Neural cell (in vitro differentiated cells): ENCODE data around the gene MRGPRD. TPM values are rescaled to one million over a fixed set of nuclear protein-coding genes. Genes with fewer than 3 reads are reported as not detected.

Experiments used
- H2AFZ ChIP-seq: fragments of 200-600, 300-800 bp; sonication (generic), shearing (Covaris generic); 2 replicates; pipeline ENCODE4 v1.6.0; 2014; ENCODE audit warnings: low read depth, mild to moderate bottlenecking, antibody characterized with exemption, low read length, moderate library complexity
- H3F3A ChIP-seq: fragments of 200-600 bp; shearing (Covaris generic); 2 replicates; pipeline ENCODE4 v1.6.1; 2016; ENCODE audit warnings: mild to moderate bottlenecking, moderate library complexity, mixed read lengths, antibody characterized with exemption, low read length; ENCODE audit not compliant: insufficient read depth, poor library complexity, severe bottlenecking
- H3K27ac ChIP-seq: fragments of 200-600, 300-800 bp; sonication (generic), shearing (Covaris generic); 2 replicates; pipeline ENCODE4 v1.5.1; 2014; ENCODE audit warnings: mild to moderate bottlenecking, low read length, moderate library complexity
- H3K27me3 ChIP-seq: fragments of 300-800, 200-600 bp; sonication (generic), shearing (Covaris generic); 2 replicates; pipeline ENCODE4 v1.6.0; 2014; ENCODE audit warnings: mild to moderate bottlenecking, low read depth, low read length, moderate library complexity; ENCODE audit not compliant: insufficient read depth
- H3K36me3 ChIP-seq: fragments of 300-800, 200-600 bp; sonication (generic), shearing (Covaris generic); 2 replicates; pipeline ENCODE4 v1.5.1; 2014; ENCODE audit warnings: mild to moderate bottlenecking, antibody characterized with exemption, low read length, moderate library complexity; ENCODE audit not compliant: insufficient read depth
- H3K4me2 ChIP-seq: fragments of 300-800, 200-600 bp; sonication (generic), shearing (Covaris generic); 2 replicates; pipeline ENCODE4 v1.6.0; 2014; ENCODE audit warnings: mild to moderate bottlenecking, low read length
- H3K4me3 ChIP-seq: fragments of 300-800, 200-600 bp; sonication (generic), shearing (Covaris generic); 2 replicates; pipeline ENCODE4 v1.5.1; 2014; ENCODE audit warnings: mild to moderate bottlenecking, low read length, moderate library complexity
- H3K79me2 ChIP-seq: fragments of 200-600 bp; shearing (Covaris generic); replicated peaks from 2 replicates; pipeline ENCODE4 v1.6.0; 2014; ENCODE audit warnings: mild to moderate bottlenecking, low read length, moderate library complexity; ENCODE audit not compliant: insufficient read depth
- H3K9ac ChIP-seq: fragments of 300-800, 200-600 bp; sonication (generic), shearing (Covaris generic); 2 replicates; pipeline ENCODE4 v1.6.1; 2016; ENCODE audit warnings: mild to moderate bottlenecking, low read length, mixed read lengths
- H3K9me2 ChIP-seq: fragments of 200-600 bp; shearing (Covaris generic); 2 replicates; pipeline ENCODE4 v1.6.1; 2016; ENCODE audit warnings: mild to moderate bottlenecking, low read length, mixed read lengths; ENCODE audit not compliant: insufficient read depth
- H3K9me3 ChIP-seq: fragments of 200-600, 300-800 bp; sonication (generic), shearing (Covaris generic); 2 replicates; pipeline ENCODE4 v1.6.1; 2016; ENCODE audit warnings: mild to moderate bottlenecking, mixed run types, low read length, moderate library complexity, mixed read lengths
- H4K20me1 ChIP-seq: fragments of 200-600 bp; shearing (Covaris generic); 2 replicates; pipeline ENCODE4 v1.6.1; 2016; ENCODE audit warnings: mild to moderate bottlenecking, mixed run types; ENCODE audit not compliant: insufficient read depth
- CTCF ChIP-seq: fragments of 450-650 bp; IDR thresholded peaks from 2 replicates; pipeline ENCODE4 v1.5.1; 2014; ENCODE audit warnings: antibody characterized with exemption, mild to moderate bottlenecking, moderate library complexity; ENCODE audit not compliant: poor library complexity, severe bottlenecking
- EP300 ChIP-seq: fragments of 450-650 bp; conservative IDR thresholded peaks from 2 replicates; pipeline ENCODE4 v1.6.1; 2014; ENCODE audit warnings: antibody characterized with exemption, mild to moderate bottlenecking, moderate library complexity; ENCODE audit not compliant: poor library complexity, severe bottlenecking
- EZH2 ChIP-seq: fragments of 200-600, 300-800 bp; shearing (Covaris generic), sonication (generic); IDR thresholded peaks from 2 replicates; pipeline ENCODE4 v1.6.1; 2014; ENCODE audit warnings: antibody characterized with exemption, low read length, borderline replicate concordance, mild to moderate bottlenecking; ENCODE audit not compliant: insufficient read depth, poor library complexity, severe bottlenecking
- MXI1 ChIP-seq: fragments of 450-650 bp; conservative IDR thresholded peaks from 2 replicates; pipeline ENCODE4 v1.6.1; 2014; ENCODE audit warnings: antibody characterized with exemption, mild to moderate bottlenecking; ENCODE audit not compliant: poor library complexity, severe bottlenecking
- POLR2AphosphoS5 ChIP-seq: IDR thresholded peaks from 2 replicates; pipeline ENCODE4 v1.6.1; 2012
- RAD21 ChIP-seq: fragments of 450-650 bp; conservative IDR thresholded peaks from 2 replicates; pipeline ENCODE4 v1.6.1; 2014; ENCODE audit warnings: antibody characterized with exemption, mild to moderate bottlenecking, moderate library complexity
- REST ChIP-seq: IDR thresholded peaks from 2 replicates; pipeline ENCODE4 v1.6.1; 2012; ENCODE audit warnings: borderline replicate concordance
- SMC3 ChIP-seq: fragments of 450-650 bp; conservative IDR thresholded peaks from 2 replicates; pipeline ENCODE4 v1.6.1; 2014; ENCODE audit warnings: antibody characterized with exemption, mild to moderate bottlenecking, moderate library complexity; ENCODE audit not compliant: poor library complexity
- TAF1 ChIP-seq: IDR thresholded peaks from 2 replicates; pipeline ENCODE4 v1.6.1; 2012; ENCODE audit warnings: low read depth
- polyA plus RNA-seq: library from polyadenylated mRNA; depleted of rRNA; stranded (reverse); fragments of >200 nt; gene quantifications from 2 replicates; pipeline ENCODE4 v1.2.3, GENCODE V29; 2014

MRGPRD gene
- polyA plus RNA-seq, 1 donor from 2014 or later, result not detected

GRCh38 chr11:69027704-69028372 is 47.1 kb upstream of the MRGPRD start:
- TF ChIP-seq CTCF (no peak), MXI1 (no peak), EP300 (no peak), SMC3 (no peak)
- no peaks in the 10 kb centered on the region for H3K79me2 ChIP-seq
- no peak overlapping the region for H3K27ac ChIP-seq
- H3K9me3 ChIP-seq, result no peaks in the 10 kb centered on the region
- H3K9ac ChIP-seq, result no peak overlapping the region
- H3K9me2 ChIP-seq, result no peaks in the 10 kb centered on the region
- no peak overlapping the region for H2AFZ ChIP-seq
- no peaks in the 10 kb centered on the region for H3F3A ChIP-seq
- no peaks in the 10 kb centered on the region for H4K20me1 ChIP-seq
- H3K27me3 ChIP-seq, result no peaks in the 10 kb centered on the region
- no peak overlapping the region for H3K4me2 ChIP-seq
- H3K36me3 ChIP-seq, result no peaks in the 10 kb centered on the region
- no peak overlapping the region for H3K4me3 ChIP-seq

- Histone ChIP-seq H3K9ac (no peak overlapping the region), H3K36me3 (no peaks in the 10 kb centered on the region), H3K9me2 (no peaks in the 10 kb centered on the region), H3K27ac (no peak overlapping the region), H3K9me3 (no peaks in the 10 kb centered on the region), H3K27me3 (no peaks in the 10 kb centered on the region), H3K4me3 (no peak overlapping the region), H3K79me2 (no peaks in the 10 kb centered on the region), H4K20me1 (no peaks in the 10 kb centered on the region), H3F3A (no peaks in the 10 kb centered on the region), H2AFZ (no peak overlapping the region), H3K4me2 (no peak overlapping the region)
- no peak for TF ChIP-seq CTCF
- no peak for TF ChIP-seq RAD21
- TF ChIP-seq TAF1, result no peak
- no peak for TF ChIP-seq SMC3
- no peak for TF ChIP-seq EP300
- TF ChIP-seq POLR2AphosphoS5, result no peak
- TF ChIP-seq EZH2, result no peak
These were observed 43.7 kb upstream of the MRGPRD start for GRCh38 chr11:69024509-69024908.

- Histone ChIP-seq H4K20me1 (no peaks in the 10 kb centered on the region), H3K9me3 (no peaks in the 10 kb centered on the region), H3K36me3 (no peaks in the 10 kb centered on the region), H3F3A (no peaks in the 10 kb centered on the region), H3K79me2 (no peaks in the 10 kb centered on the region), H2AFZ (no peak overlapping the region), H3K9me2 (no peaks in the 10 kb centered on the region), H3K4me2 (no peak overlapping the region), H3K27ac (no peak overlapping the region), H3K4me3 (no peak overlapping the region), H3K9ac (no peak overlapping the region), H3K27me3 (no peaks in the 10 kb centered on the region)
- TF ChIP-seq SMC3, result no peak
- no peak for TF ChIP-seq MXI1
- no peak for TF ChIP-seq EZH2
- no peak for TF ChIP-seq POLR2AphosphoS5
- no peak for TF ChIP-seq EP300
- no peak for TF ChIP-seq CTCF
- no peak for TF ChIP-seq RAD21
- TF ChIP-seq TAF1, result no peak
- TF ChIP-seq REST, result no peak
These were observed 41.5 kb upstream of the MRGPRD start for GRCh38 chr11:69022260-69022659.
